Activated gamma-delta T cell treated with anti-CD3 and anti-CD28 coated beads, Interleukin-2, amount 50 U/mL, for 16 hours (primary cell): ENCODE data around the gene C1QTNF9B.
A peak's percentile ranks its signal among the peaks of the same experiment; 100 is the strongest.
"Not testable (repeated sequence)": the region's sequence is repeated elsewhere in the genome, so short reads cannot be mapped to it uniquely, and the experiment has no call there.

Source experiments
- DNase-seq: peaks from one replicate; pipeline ENCODE4 v3.0.0-alpha.2; 2020; ENCODE audit warnings: low read depth

C1QTNF9B gene

DNA sequence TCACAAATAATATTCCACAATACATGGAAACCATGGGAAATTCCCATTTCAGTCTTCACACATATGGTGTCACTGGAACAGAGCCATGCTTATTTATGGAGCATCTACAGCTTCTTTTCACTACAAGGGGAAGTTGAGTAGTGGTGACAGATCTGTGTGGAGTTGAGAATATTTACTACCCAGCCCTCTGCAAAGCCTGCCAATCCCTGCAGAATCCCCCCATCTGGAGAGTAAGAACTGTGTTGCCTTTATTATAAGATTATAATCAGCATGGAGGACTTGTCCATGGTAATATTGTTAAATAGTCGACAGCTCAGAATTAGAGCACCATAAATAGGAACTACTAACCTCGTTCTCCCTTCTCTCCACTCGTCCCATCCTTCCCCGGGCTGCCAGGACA is 3.5 kb downstream of the C1QTNF9B start:
- not testable (repeated sequence) for DNase-seq

- no peak for DNase-seq
Measured at GRCh38 chr13:23889615-23890607, 7.4 kb downstream of the C1QTNF9B start.

GRCh38 chr13:23888658-23889614 is 8.4 kb downstream of the C1QTNF9B start, which contains the start of gene MIPEP:
Gene MIPEP (minus strand): TSS chr13:23889400. CDS start chr13:23889320, 80 bp downstream.
- peak; percentile 83 for DNase-seq

DNA sequence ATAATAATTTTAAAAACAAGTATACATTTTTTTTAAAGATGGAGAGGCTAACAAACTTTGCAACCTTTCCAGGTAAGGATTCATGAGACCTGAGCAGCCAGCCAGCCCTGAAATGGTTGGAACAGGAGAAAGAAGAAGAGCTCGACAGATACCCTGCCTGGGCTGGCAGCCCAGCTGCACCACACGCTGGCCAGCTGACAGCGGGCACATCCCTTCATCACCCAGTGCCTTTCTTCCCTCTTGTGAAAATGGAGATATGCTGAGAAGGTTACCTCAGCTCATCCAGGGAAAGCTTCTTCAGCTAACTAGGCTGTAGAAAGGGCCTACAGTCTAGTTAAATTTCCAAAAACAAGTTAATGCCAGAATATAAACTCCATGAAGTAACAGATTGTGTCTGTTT is 12.9 kb downstream of the C1QTNF9B start:
- not testable (repeated sequence) for DNase-seq

DNA sequence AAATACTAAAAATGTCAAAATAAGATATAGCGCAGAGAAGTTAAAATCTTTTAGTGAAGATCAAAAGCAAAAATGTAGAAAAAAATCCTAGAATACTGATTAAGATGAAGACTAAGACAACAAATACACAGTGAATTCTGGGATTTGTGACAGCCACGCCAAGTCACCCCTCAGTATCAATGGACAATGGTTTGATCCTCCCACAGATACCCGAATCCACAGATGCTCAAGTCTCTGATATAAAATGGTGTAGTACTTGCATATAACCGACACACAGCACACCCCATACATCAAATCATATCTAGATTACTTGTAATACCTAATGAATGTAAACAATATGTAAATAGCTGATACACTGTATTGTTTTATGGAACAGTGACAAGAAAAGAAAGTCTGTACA is 14.0 kb downstream of the C1QTNF9B start:
- no peak for DNase-seq

GRCh38 chr13:23881402-23881800 is 15.9 kb downstream of the C1QTNF9B start:
- not testable (repeated sequence) for DNase-seq

GRCh38 chr13:23880493-23881401 is 16.6 kb downstream of the C1QTNF9B start:
- not testable (repeated sequence) for DNase-seq

DNA sequence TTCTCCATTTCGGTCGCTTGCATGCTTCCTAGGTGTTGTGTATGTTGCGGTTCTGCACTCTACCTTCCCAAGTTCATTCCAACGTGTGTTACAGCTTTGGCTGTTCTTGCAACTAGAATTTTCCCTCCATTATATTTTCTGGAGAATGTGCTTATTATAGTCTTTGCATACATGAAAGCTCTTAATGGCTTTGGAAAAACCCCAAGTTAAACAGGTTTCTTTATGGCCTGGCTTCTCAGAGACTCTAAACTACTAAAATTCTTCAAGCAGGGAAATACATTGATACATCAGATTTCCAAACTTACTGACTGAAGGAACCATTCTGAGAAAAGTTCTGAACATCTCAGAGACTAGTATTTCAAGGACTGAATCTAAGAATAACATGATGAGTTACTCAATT is 20.0 kb downstream of the C1QTNF9B start:
- no peak for DNase-seq

DNA sequence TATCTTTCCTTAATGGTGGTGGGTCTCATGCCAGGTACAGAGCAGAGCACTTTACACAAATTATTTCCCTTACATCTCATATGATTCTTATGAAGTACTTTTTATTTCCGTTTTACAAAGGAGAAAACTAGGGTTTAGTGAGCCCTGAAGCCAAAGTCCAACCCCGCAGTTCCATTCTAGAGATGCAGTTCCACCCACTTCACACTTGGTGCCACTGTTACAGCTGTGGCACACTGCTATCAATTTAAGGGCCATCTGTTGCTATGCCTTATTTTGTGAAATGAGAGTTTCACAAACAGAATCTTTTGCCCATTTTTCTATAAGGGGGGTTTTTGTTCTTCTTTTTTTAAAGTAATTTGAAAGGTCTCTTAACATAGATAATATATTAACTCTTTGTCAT is 21.0 kb downstream of the C1QTNF9B start:
- no peak for DNase-seq

DNA sequence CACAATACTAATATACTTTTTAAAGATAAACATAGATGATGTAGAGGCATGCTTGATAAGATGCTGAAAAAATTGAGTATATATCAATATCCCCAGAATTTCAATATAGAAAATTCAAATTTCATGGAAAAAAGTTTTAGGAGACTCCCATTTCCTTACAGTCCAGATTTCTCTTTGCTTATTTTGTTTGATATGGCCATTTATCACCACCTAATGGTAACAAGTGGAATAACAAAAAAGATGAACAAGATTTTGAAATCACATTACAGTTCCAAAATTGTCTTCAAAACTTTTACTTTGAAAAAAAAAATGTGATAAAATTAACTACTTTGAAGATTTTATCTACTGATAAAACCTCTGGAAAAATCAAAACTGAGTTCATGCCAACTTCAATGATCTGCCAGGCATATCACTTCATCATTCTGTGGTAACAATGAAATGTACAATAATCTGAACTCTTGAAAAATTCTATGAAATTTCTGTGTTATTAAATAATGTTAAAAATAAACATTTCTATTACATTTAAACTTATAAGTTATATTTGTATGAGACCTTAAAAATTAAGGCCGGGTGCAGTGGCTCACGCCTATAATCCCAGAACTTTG is 25.6 kb downstream of the C1QTNF9B start:
- DNase-seq, result no peak

DNA sequence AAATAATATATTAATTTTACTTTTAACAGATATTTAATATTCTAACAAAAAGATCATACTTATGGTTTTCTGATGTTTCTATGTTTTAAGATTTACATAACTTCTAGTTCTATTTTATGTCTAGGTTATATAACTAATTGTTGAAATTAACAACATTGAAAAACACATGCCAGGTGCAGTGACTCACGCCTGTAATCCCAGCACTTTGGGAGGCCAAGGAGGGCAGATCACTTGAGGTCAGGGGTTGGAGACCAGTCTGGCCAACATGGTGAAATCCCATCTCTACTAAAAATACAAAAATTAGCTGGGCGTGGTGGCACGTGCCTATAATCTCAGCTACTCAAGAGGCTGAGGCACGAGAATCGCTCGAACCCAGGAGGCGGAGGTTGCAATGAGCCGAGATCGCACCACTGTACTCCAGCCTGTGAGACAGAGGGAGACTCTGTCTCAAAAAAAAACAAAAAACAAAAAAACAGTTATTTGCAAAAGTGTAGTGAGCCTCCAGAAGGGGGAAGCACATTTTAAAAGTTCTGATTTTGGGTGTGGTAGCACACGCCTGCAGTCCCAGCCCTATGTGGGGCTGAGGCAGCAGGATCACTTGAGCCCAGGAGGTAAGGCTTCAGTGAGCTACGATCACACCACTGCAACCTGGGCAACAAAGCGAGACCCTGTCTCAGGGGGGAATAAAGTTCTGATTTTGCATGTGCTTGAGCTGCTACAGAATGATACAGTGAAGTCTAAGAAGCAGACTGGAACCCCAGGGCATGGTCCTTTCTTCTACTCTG is 26.8 kb downstream of the C1QTNF9B start:
- no peak for DNase-seq

DNA sequence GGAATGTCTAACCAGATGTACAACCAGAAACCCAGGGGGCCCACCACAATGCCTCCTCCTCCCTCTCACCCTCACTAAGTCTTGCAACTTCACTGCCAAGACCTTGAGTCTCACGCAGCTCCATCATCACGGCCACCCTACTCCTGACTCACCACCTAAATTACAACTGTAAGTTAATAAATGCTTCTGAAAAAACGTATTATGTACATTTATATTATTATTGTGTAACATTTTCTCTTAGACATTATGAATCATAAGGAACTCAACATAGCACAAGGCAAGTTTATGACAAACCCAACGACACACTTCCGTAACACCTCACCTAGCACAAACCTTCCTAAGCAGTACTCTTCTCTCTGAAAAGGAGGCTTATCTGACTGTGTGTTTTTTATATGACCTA is 28.8 kb downstream of the C1QTNF9B start:
- DNase-seq, result no peak

DNA sequence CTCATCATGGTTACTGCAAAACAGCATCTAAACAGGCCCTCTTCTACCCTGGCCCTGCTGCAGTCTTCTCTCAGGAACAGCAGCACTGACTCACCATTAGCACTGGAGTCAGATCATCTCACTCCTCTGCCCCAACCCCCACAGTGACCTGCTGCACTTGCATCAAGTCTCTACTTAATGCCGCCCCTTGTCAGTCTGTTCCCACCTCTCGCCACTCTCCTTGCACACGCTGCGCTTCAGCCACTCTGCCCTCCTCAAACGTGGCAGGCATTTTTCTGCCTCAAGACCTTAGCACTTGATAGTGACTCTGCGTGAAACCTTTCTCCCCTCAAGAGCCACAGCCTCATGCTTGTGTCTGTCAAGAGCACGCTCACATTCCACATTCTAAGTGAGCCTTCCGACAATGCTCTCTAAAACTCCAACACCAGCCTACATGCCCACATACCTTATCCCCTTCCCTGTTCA is 30.2 kb downstream of the C1QTNF9B start:
- no peak for DNase-seq

- no peak for DNase-seq
Measured at GRCh38 chr13:23866420-23867026, 30.8 kb downstream of the C1QTNF9B start.

DNA sequence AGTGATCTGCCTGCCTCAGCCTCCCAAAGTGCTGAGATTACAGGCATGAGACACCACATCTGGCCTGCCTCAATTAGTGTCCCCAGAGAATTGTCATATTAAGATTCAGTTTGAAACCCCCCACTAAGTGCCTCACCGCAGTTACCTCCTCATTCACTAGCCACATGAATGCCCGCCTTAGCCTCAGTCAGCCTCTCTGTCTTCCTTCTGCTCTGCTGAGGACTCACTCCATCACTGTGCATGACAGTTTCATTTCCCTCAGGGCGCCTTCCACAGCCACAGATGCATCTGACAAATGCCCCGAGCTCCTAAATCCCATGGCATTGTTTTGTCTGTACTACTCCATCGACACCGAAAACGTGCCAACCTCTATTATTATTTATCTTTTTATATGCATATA is 31.4 kb downstream of the C1QTNF9B start:
- no peak for DNase-seq

- DNase-seq, result no peak
Measured at GRCh38 chr13:23865026-23865425, 32.3 kb downstream of the C1QTNF9B start.

GRCh38 chr13:23861310-23861709 is 36.0 kb downstream of the C1QTNF9B start:
- DNase-seq, result no peak

DNA sequence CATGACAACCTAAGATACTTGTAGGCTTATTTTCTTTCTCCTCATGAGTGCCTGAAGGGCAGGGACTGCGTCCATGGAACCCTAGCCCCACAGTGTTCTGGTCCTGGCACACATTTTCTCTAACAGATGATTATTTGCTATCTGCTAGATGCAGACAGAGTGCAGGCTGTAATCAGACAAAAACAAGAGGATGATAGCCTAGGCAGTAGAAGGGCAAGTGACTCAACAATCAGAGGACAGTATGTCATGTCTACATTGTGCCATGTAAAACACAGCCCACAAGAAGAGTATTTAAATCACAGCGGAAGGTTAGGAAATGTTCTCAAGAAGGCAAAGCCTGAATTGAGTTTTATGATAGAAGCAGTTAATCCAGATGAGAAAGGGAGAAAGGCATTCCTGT is 37.4 kb downstream of the C1QTNF9B start:
- no peak for DNase-seq

- no peak for DNase-seq
Measured at GRCh38 chr13:23859455-23859854, 37.8 kb downstream of the C1QTNF9B start.

- no peak for DNase-seq
Measured at GRCh38 chr13:23858546-23858945, 38.8 kb downstream of the C1QTNF9B start.
